ENCODE measurements around the gene C8A. TPM values are rescaled to one million over a fixed set of nuclear protein-coding genes. Genes with fewer than 3 reads are reported as not detected.

The C8A gene
- total RNA-seq, 1 donor from 2014 or later, result 0.21 TPM

GRCh38 chr1:56910441-56910985 lies 55.9 kb downstream of the C8A start:
- H3K4me3 ChIP-seq, result no peak overlapping the region
- no peaks in the 10 kb centered on the region for H3K36me3 ChIP-seq
- H3K27ac ChIP-seq, result no peak overlapping the region
- no peak for DNase-seq (ENCODE audit: low spot score in 2 of 2)
- no peaks in the 10 kb centered on the region for H3K9me3 ChIP-seq
- no peak for TF ChIP-seq CTCF (IDR thresholded peaks at IDR 0.05)
- no peaks in the 10 kb centered on the region for H3K4me1 ChIP-seq
- intact Hi-C loops (cut with DNase I), result no loop called here
- no peaks in the 10 kb centered on the region for H3K27me3 ChIP-seq

- no peak for DNase-seq (ENCODE audit: low spot score in 2 of 2)
- H3K27me3 ChIP-seq, result no peaks in the 10 kb centered on the region
- no peaks in the 10 kb centered on the region for H3K36me3 ChIP-seq
- H3K4me1 ChIP-seq, result no peaks in the 10 kb centered on the region
- no peaks in the 10 kb centered on the region for H3K9me3 ChIP-seq
- no peak overlapping the region for H3K4me3 ChIP-seq
- no peak for TF ChIP-seq CTCF (IDR thresholded peaks at IDR 0.05)
- no peak overlapping the region for H3K27ac ChIP-seq
- intact Hi-C loops (cut with DNase I), result no loop called here
Observed at GRCh38 chr1:56911098-56911938, 56.7 kb downstream of the C8A start.

GRCh38 chr1:56912325-56912724 lies 57.7 kb downstream of the C8A start:
- TF ChIP-seq CTCF (IDR thresholded peaks at IDR 0.05), result no peak
- Histone ChIP-seq H3K36me3 (no peaks in the 10 kb centered on the region), H3K9me3 (no peaks in the 10 kb centered on the region), H3K27me3 (no peaks in the 10 kb centered on the region), H3K4me1 (no peaks in the 10 kb centered on the region), H3K4me3 (no peak overlapping the region), H3K27ac (no peak overlapping the region)
- intact Hi-C loops (cut with DNase I), result no loop called here
- no peak for DNase-seq (ENCODE audit: low spot score in 2 of 2)

- no peaks in the 10 kb centered on the region for H3K27me3 ChIP-seq
- no peaks in the 10 kb centered on the region for H3K4me1 ChIP-seq
- H3K27ac ChIP-seq, result no peak overlapping the region
- TF ChIP-seq CTCF (IDR thresholded peaks at IDR 0.05), result no peak
- H3K36me3 ChIP-seq, result no peaks in the 10 kb centered on the region
- no peak for DNase-seq (ENCODE audit: low spot score in 2 of 2)
- no peaks in the 10 kb centered on the region for H3K9me3 ChIP-seq
- H3K4me3 ChIP-seq, result no peak overlapping the region
- intact Hi-C loops (cut with DNase I), result no loop called here
Observed at GRCh38 chr1:56915960-56916359, 61.4 kb downstream of the C8A start.

GRCh38 chr1:56916630-56917029 lies 62.0 kb downstream of the C8A start:
- H3K27me3 ChIP-seq, result no peaks in the 10 kb centered on the region
- TF ChIP-seq CTCF (IDR thresholded peaks at IDR 0.05), result no peak
- H3K36me3 ChIP-seq, result no peaks in the 10 kb centered on the region
- H3K4me3 ChIP-seq, result no peak overlapping the region
- intact Hi-C loops (cut with DNase I), result no loop called here
- no peaks in the 10 kb centered on the region for H3K9me3 ChIP-seq
- no peak for DNase-seq (ENCODE audit: low spot score in 2 of 2)
- H3K4me1 ChIP-seq, result no peaks in the 10 kb centered on the region
- no peak overlapping the region for H3K27ac ChIP-seq
